Thyroid gland (tissue), 4 donors: Measurements from ENCODE around the gene INF2. TPM values are rescaled to one million over a fixed set of nuclear protein-coding genes. Genes with fewer than 3 reads are reported as not detected.

Experiments used
- DNase-seq, 2 donors: peaks; one replicate each; pipeline ENCODE4 v3.0.0-alpha.2; 2019
- H3K27ac ChIP-seq, 3 donors: fragments of 200-600 bp; sonication (generic); 1 replicate in 2 of 3; 2 replicates in 1 of 3; pipeline ENCODE4 v1.5.1; 2016 to 2019; ENCODE audit warnings: mild to moderate bottlenecking in 1 of 3, moderate library complexity in 1 of 3
- H3K27me3 ChIP-seq: fragments of 200-600 bp; sonication (generic); one replicate; pipeline ENCODE4 v1.5.1; 2019
- H3K36me3 ChIP-seq, 2 donors: fragments of 200-600 bp; sonication (generic); one replicate each; pipeline ENCODE4 v1.5.1; 2016 to 2019
- H3K4me1 ChIP-seq, 2 donors: fragments of 200-600 bp; sonication (generic); one replicate each; pipeline ENCODE4 v1.5.1; 2017 to 2019
- H3K4me3 ChIP-seq, 3 donors: fragments of 200-600 bp; sonication (generic); replicated peaks in 1 of 3; 1 replicate in 2 of 3; 2 replicates in 1 of 3; pipeline ENCODE4 v1.5.1; 2016; ENCODE audit warnings: mild to moderate bottlenecking in 1 of 3
- H3K9me3 ChIP-seq: fragments of 200-600 bp; sonication (generic); one replicate; pipeline ENCODE4 v1.5.1; 2017
- CTCF ChIP-seq, 6 experiments: fragments of 200-600 bp in 3 of 6; fragments of 450-650 bp in 3 of 6; sonication (generic) in 3 of 6; IDR thresholded peaks; one replicate each; pipeline ENCODE4 v1.5.1; 2016 to 2019; ENCODE audit warnings: antibody characterized with exemption in 6 of 6, mild to moderate bottlenecking in 2 of 6, inconsistent platforms in 1 of 6, moderate library complexity in 1 of 6
- POLR2A ChIP-seq, 2 donors: fragments of 450-650 bp; IDR thresholded peaks; one replicate each; pipeline ENCODE4 v1.6.1; 2017; ENCODE audit warnings: antibody characterized with exemption in 2 of 2, mild to moderate bottlenecking in 2 of 2, moderate library complexity in 1 of 2
- WGBS, 2 donors: methylation state at CpG; one replicate each; pipeline ENCODE4 v1.1.5; 2017; 5-methylcytosine and 5-hydroxymethylcytosine counted together
- intact Hi-C: fragments of 100-400 bp; cut with DNase I; formaldehyde crosslinking; loops from one replicate; pipeline ENCODE4 v1.15.1; 2023
- total RNA-seq, 4 donors: library from RNA; depleted of rRNA; stranded (reverse); fragments of >200 nt; gene quantifications; one replicate each; pipeline ENCODE4 v1.2.3, GENCODE V29; 2016

INF2 gene
- total RNA-seq, 4 donors from 2014 or later, result 35.1 to 54.7 (median 42.5) TPM

- no peaks in the 10 kb centered on the region for H3K4me1 ChIP-seq
- no peak overlapping the region for H3K27ac ChIP-seq
- DNase-seq, result no peak
- no peak overlapping the region for H3K4me3 ChIP-seq
- intact Hi-C loops, result no loop called here
- WGBS, 2 donors, result 91 to 95% methylated on average over 4 to 11 of the region's 18 CpGs
- H3K36me3 ChIP-seq, result peaks cover 37 to 48% of the 10 kb centered on the region in 2 donors
- TF ChIP-seq POLR2A (IDR thresholded peaks at IDR 0.05) (no peak), CTCF (IDR thresholded peaks at IDR 0.05) (no peak)
- no peaks in the 10 kb centered on the region for H3K9me3 ChIP-seq
- no peaks in the 10 kb centered on the region for H3K27me3 ChIP-seq
Observed at GRCh38 chr14:104715416-104715815, 26.0 kb downstream of the INF2 start.

GRCh38 chr14:104715871-104716270, 26.5 kb downstream of the INF2 start:
- no peaks in the 10 kb centered on the region for H3K9me3 ChIP-seq
- no peak overlapping the region for H3K4me3 ChIP-seq
- H3K27ac ChIP-seq, result no peak overlapping the region
- intact Hi-C loops, result no loop called here
- no peak for DNase-seq
- no peaks in the 10 kb centered on the region for H3K4me1 ChIP-seq
- H3K27me3 ChIP-seq, result no peaks in the 10 kb centered on the region
- TF ChIP-seq CTCF (IDR thresholded peaks at IDR 0.05) (no peak), POLR2A (IDR thresholded peaks at IDR 0.05) (no peak)
- 93 to 100% methylated on average over 2 to 12 of the region's 12 CpGs for WGBS, 2 donors
- peaks cover 34 to 43% of the 10 kb centered on the region in 2 donors for H3K36me3 ChIP-seq

- intact Hi-C loops, result no loop called here
- Histone ChIP-seq H3K4me1 (no peaks in the 10 kb centered on the region), H3K4me3 (no peak overlapping the region), H3K27ac (no peak overlapping the region), H3K36me3 (peaks cover 21 to 32% of the 10 kb centered on the region in 2 donors), H3K9me3 (no peaks in the 10 kb centered on the region), H3K27me3 (no peaks in the 10 kb centered on the region)
- WGBS, 2 donors, result 90 to 93% methylated on average over 19 of the region's 22 CpGs
- no peak for TF ChIP-seq CTCF (IDR thresholded peaks at IDR 0.05)
- TF ChIP-seq POLR2A (IDR thresholded peaks at IDR 0.05), result no peak
- DNase-seq, result no peak
Observed at GRCh38 chr14:104717137-104717536, 27.7 kb downstream of the INF2 start.

- Histone ChIP-seq H3K36me3 (peaks cover 19 to 28% of the 10 kb centered on the region in 2 donors), H3K27ac (no peak overlapping the region), H3K4me1 (no peaks in the 10 kb centered on the region), H3K4me3 (no peak overlapping the region), H3K27me3 (no peaks in the 10 kb centered on the region), H3K9me3 (no peaks in the 10 kb centered on the region)
- TF ChIP-seq POLR2A (IDR thresholded peaks at IDR 0.05), result no peak
- no peak for TF ChIP-seq CTCF (IDR thresholded peaks at IDR 0.05)
- 86 to 93% methylated on average over 20 of the region's 20 CpGs for WGBS, 2 donors
- no peak for DNase-seq
- intact Hi-C loops, result no loop called here
Observed at GRCh38 chr14:104717646-104718045, 28.2 kb downstream of the INF2 start.

GRCh38 chr14:104718147-104718546, 28.7 kb downstream of the INF2 start:
- TF ChIP-seq POLR2A (IDR thresholded peaks at IDR 0.05), result no peak
- no peak for TF ChIP-seq CTCF (IDR thresholded peaks at IDR 0.05)
- Histone ChIP-seq H3K27me3 (no peaks in the 10 kb centered on the region), H3K36me3 (peaks cover 14 to 25% of the 10 kb centered on the region in 2 donors), H3K4me1 (peaks cover 0 to 2% of the 10 kb centered on the region in 2 donors), H3K4me3 (no peak overlapping the region), H3K9me3 (no peaks in the 10 kb centered on the region), H3K27ac (no peak overlapping the region)
- intact Hi-C loops, result no loop called here
- WGBS, 2 donors, result 86 to 89% methylated on average over 10 of the region's 10 CpGs
- DNase-seq, result no peak
